Measurements from ENCODE around the gene SMIM15.
A peak's percentile ranks its signal among the peaks of the same experiment; 100 is the strongest.

The SMIM15 gene

DNA sequence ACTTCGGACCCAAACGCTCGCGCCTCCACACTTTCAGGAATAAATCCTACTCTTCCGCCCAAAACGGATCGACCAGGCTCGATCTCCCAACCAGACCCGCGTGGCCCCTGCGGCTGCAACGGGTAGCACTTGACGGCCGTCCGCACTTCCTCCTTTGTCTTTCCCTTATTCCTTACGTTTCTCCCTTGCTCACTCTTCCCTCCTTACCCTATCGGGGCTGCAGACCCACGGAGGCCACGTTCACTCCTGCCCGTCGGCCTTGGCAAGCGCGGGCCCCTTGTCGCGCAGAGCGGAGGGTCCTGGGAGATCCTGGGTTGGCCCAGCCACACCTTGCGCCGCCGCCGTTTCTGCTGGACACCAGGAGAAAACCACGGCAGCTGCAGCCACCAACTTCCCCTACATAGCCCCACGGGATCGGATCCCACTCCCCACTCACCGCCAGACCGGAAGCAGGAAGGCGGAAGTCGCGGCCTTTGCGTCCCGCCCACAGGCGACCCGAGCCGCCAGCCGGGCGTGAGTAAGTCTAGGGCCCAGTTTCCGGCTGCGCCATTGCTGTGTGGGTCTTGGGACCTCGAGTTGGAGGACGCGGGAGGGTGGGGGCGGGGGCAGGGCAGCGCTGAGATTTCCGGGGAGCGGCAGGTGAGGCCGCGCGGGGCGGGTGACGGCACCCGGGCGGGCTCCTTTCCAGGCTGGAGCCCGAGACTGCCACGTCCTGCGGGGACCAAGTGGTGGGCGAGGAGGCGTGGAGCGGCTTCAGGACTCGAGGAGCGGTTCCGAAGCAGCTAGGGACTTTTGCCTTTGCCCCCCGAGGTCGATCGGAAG is at the start of gene SMIM15:
Gene SMIM15, minus strand, starts transcription at position 459 of the 822 bp plus-strand sequence. CDS start 2,297 bp downstream, outside the sequence.
- no peaks in the 10 kb centered on the region for H3K9me2 ChIP-seq (replicated peaks; ENCODE audit: insufficient read depth, low read length)
- peak within 1 kb of the TSS; percentile 75 for H3K4me2 ChIP-seq (ENCODE audit: low read depth, low read length)
- peak; percentile 79 for DNase-seq
- peaks cover 44% of the 10 kb centered on the region for H3K79me2 ChIP-seq (ENCODE audit: low read length)
- H2AFZ ChIP-seq (ENCODE audit: low read length) = peak within 1 kb of the TSS; percentile 99
- no peaks in the 10 kb centered on the region for H3K9me3 ChIP-seq (replicated peaks; ENCODE audit: insufficient read depth, low read length)
- H3K4me3 ChIP-seq (ENCODE audit: low read length) = peak within 1 kb of the TSS; percentile 97
- H3K9ac ChIP-seq (ENCODE audit: low read length) = peak within 1 kb of the TSS; percentile 86
- 0 out of 2 replicates have a peak, but pooled peaks cover 3% of the 10 kb centered on the region for H3F3A ChIP-seq (ENCODE audit: insufficient read depth, low read length)
- H3K27me3 ChIP-seq (replicated peaks; ENCODE audit: insufficient read depth, low read length) = no peaks in the 10 kb centered on the region
- H3K36me3 ChIP-seq (replicated peaks; ENCODE audit: insufficient read depth, low read length) = peaks cover 22% of the 10 kb centered on the region; the same call in 1 of the 2 replicates
- H4K20me1 ChIP-seq (ENCODE audit: insufficient read depth, low read length) = no peaks in the 10 kb centered on the region
- no peaks in the 10 kb centered on the region; the same call in 1 of the 2 replicates for H3K4me1 ChIP-seq (ENCODE audit: low read length)
- TF ChIP-seq EZH2 (optimal IDR thresholded peaks at IDR 0.05; ENCODE audit: low read depth, low read length) (no peak), CTCF (IDR thresholded peaks at IDR 0.05; ENCODE audit: low read length) (no peak), EZH2phosphoT487 (IDR thresholded peaks at IDR 0.05; ENCODE audit: low read length) (no peak)
- H3K27ac ChIP-seq (ENCODE audit: low read length) = peak within 1 kb of the TSS; percentile 54; the same call in 1 of the 2 replicates

- Histone ChIP-seq H3K4me1 (ENCODE audit: low read length) (no peaks in the 10 kb centered on the region), H3K9ac (ENCODE audit: low read length) (no peak overlapping the region), H3K27me3 (replicated peaks; ENCODE audit: insufficient read depth, low read length) (no peaks in the 10 kb centered on the region), H2AFZ (ENCODE audit: low read length) (no peak overlapping the region), H3F3A (ENCODE audit: insufficient read depth, low read length) (no peaks in the 10 kb centered on the region), H3K36me3 (replicated peaks; ENCODE audit: insufficient read depth, low read length) (no peaks in the 10 kb centered on the region), H3K9me3 (replicated peaks; ENCODE audit: insufficient read depth, low read length) (no peaks in the 10 kb centered on the region), H3K4me2 (ENCODE audit: low read depth, low read length) (no peak overlapping the region), H3K9me2 (replicated peaks; ENCODE audit: insufficient read depth, low read length) (no peaks in the 10 kb centered on the region), H3K27ac (ENCODE audit: low read length) (no peak overlapping the region), H3K79me2 (ENCODE audit: low read length) (no peaks in the 10 kb centered on the region), H4K20me1 (ENCODE audit: insufficient read depth, low read length) (no peaks in the 10 kb centered on the region), H3K4me3 (ENCODE audit: low read length) (no peak overlapping the region)
- DNase-seq = no peak
- TF ChIP-seq CTCF (IDR thresholded peaks at IDR 0.05; ENCODE audit: low read length) = no peak
- TF ChIP-seq EZH2phosphoT487 (IDR thresholded peaks at IDR 0.05; ENCODE audit: low read length) = no peak
- TF ChIP-seq EZH2 (optimal IDR thresholded peaks at IDR 0.05; ENCODE audit: low read depth, low read length) = no peak
These were observed 45.6 kb upstream of the SMIM15 start for GRCh38 chr5:61207884-61208283.

GRCh38 chr5:61205013-61205412 is 42.7 kb upstream of the SMIM15 start:
- Histone ChIP-seq H2AFZ (ENCODE audit: low read length) (no peak overlapping the region), H3K4me1 (ENCODE audit: low read length) (no peaks in the 10 kb centered on the region), H3K27me3 (replicated peaks; ENCODE audit: insufficient read depth, low read length) (no peaks in the 10 kb centered on the region), H3F3A (ENCODE audit: insufficient read depth, low read length) (no peaks in the 10 kb centered on the region), H3K9me3 (replicated peaks; ENCODE audit: insufficient read depth, low read length) (no peaks in the 10 kb centered on the region), H3K4me2 (ENCODE audit: low read depth, low read length) (no peak overlapping the region), H3K36me3 (replicated peaks; ENCODE audit: insufficient read depth, low read length) (no peaks in the 10 kb centered on the region), H3K9ac (ENCODE audit: low read length) (no peak overlapping the region), H3K27ac (ENCODE audit: low read length) (no peak overlapping the region), H3K79me2 (ENCODE audit: low read length) (no peaks in the 10 kb centered on the region), H4K20me1 (ENCODE audit: insufficient read depth, low read length) (no peaks in the 10 kb centered on the region), H3K4me3 (ENCODE audit: low read length) (no peak overlapping the region), H3K9me2 (replicated peaks; ENCODE audit: insufficient read depth, low read length) (no peaks in the 10 kb centered on the region)
- TF ChIP-seq EZH2 (optimal IDR thresholded peaks at IDR 0.05; ENCODE audit: low read depth, low read length) (no peak), EZH2phosphoT487 (IDR thresholded peaks at IDR 0.05; ENCODE audit: low read length) (no peak), CTCF (IDR thresholded peaks at IDR 0.05; ENCODE audit: low read length) (no peak)
- no peak for DNase-seq

Measured in MM.1S (cell line).